HEK293 (cell line): ENCODE measurements around the gene TANC1.

Source experiments
- CTCF ChIA-PET: fragments of 350-600 bp; formaldehyde crosslinking; extraction: SDS; loops from one replicate; lab custom pipeline; 2021; ENCODE audit warnings: antibody characterized with exemption; lab: Yijun Ruan, JAX
- POLR2A ChIA-PET: fragments of 300-600 bp; formaldehyde crosslinking; extraction: SDS; loops from one replicate; lab custom pipeline; 2020; ENCODE audit warnings: antibody characterized with exemption, inconsistent platforms; lab: Yijun Ruan, JAX
- H3K27ac ChIP-seq: fragments of 200-500 bp; sonication (Bioruptor generic); 2 replicates; pipeline ENCODE4 v1.5.1; 2014; ENCODE audit warnings: low read depth, low read length, control low read depth, inconsistent platforms; ENCODE audit errors: extremely low read depth
- H3K36me3 ChIP-seq, 2 experiments: fragments of 200-500 bp in 1 of 2; sonication (Bioruptor generic) in 1 of 2; 1 replicate in 1 of 2; 2 replicates in 1 of 2; pipeline ENCODE4 v1.5.1; 2014 to 2017; ENCODE audit warnings: inconsistent platforms in 2 of 2, low read length in 2 of 2; ENCODE audit not compliant: control insufficient read depth in 2 of 2, insufficient read depth in 1 of 2
- H3K4me1 ChIP-seq: fragments of 200-500 bp; sonication (Bioruptor generic); 2 replicates; pipeline ENCODE4 v1.5.1; 2014; ENCODE audit warnings: mild to moderate bottlenecking, low read length, inconsistent platforms; ENCODE audit not compliant: control insufficient read depth, insufficient read depth
- H3K4me3 ChIP-seq: 2 replicates; pipeline ENCODE4 v1.5.1; 2011; ENCODE audit warnings: low read depth, mild to moderate bottlenecking, control low read depth, low read length, moderate library complexity
- H3K9me3 ChIP-seq: fragments of 200-500 bp; sonication (Bioruptor generic); 2 replicates; pipeline ENCODE4 v1.5.1; 2014; ENCODE audit warnings: low read depth, low read length, inconsistent platforms; ENCODE audit not compliant: control insufficient read depth, insufficient read depth
- KLF8 ChIP-seq: fragments of 450-650 bp; formaldehyde crosslinking; IDR thresholded peaks from 2 replicates; pipeline ENCODE4 v1.5.1; 2016; ENCODE audit warnings: missing biosample characterization, missing genetic modification characterization
- KLF9 ChIP-seq: fragments of 450-650 bp; formaldehyde crosslinking; IDR thresholded peaks from 2 replicates; pipeline ENCODE4 v1.5.1; 2016; ENCODE audit warnings: missing biosample characterization, missing genetic modification characterization, low read depth
- PRDM1 ChIP-seq: fragments of 450-650 bp; formaldehyde crosslinking; IDR thresholded peaks from 2 replicates; pipeline ENCODE4; 2016; ENCODE audit warnings: missing biosample characterization, missing genetic modification characterization
- PRDM4 ChIP-seq: fragments of 450-650 bp; formaldehyde crosslinking; IDR thresholded peaks from 2 replicates; pipeline ENCODE4 v1.5.1; 2017; ENCODE audit warnings: missing biosample characterization, missing genetic modification characterization
- REST ChIP-seq: fragments of 450-650 bp; formaldehyde crosslinking; IDR thresholded peaks from 2 replicates; pipeline ENCODE4 v1.5.1; 2016; ENCODE audit warnings: missing biosample characterization, missing genetic modification characterization
- SCRT1 ChIP-seq: fragments of 450-650 bp; formaldehyde crosslinking; IDR thresholded peaks from 2 replicates; pipeline ENCODE4 v1.5.1; 2016; ENCODE audit warnings: missing biosample characterization, missing genetic modification characterization, borderline replicate concordance
- SP7 ChIP-seq: fragments of 450-650 bp; formaldehyde crosslinking; IDR thresholded peaks from 2 replicates; pipeline ENCODE4 v1.5.1; 2016; ENCODE audit warnings: missing biosample characterization, missing genetic modification characterization
- WT1 ChIP-seq: fragments of 450-650 bp; formaldehyde crosslinking; IDR thresholded peaks from 2 replicates; pipeline ENCODE4 v1.5.1; 2016; ENCODE audit warnings: missing biosample characterization, missing genetic modification characterization
- ZBTB21 ChIP-seq: fragments of 450-650 bp; formaldehyde crosslinking; IDR thresholded peaks from 2 replicates; pipeline ENCODE4 v1.5.1; 2017; ENCODE audit warnings: missing biosample characterization, missing genetic modification characterization
- ZNF140 ChIP-seq: fragments of 450-650 bp; formaldehyde crosslinking; IDR thresholded peaks from 2 replicates; pipeline ENCODE4 v1.5.1; 2016; ENCODE audit warnings: missing biosample characterization, missing genetic modification characterization
- ZNF174 ChIP-seq: fragments of 450-650 bp; formaldehyde crosslinking; IDR thresholded peaks from 2 replicates; pipeline ENCODE4 v1.5.0; 2017; ENCODE audit warnings: missing biosample characterization, mild to moderate bottlenecking, missing genetic modification characterization
- ZNF24 ChIP-seq: fragments of 450-650 bp; formaldehyde crosslinking; IDR thresholded peaks from 2 replicates; pipeline ENCODE4 v1.5.1; 2016; ENCODE audit warnings: missing biosample characterization, missing genetic modification characterization
- ZNF394 ChIP-seq: fragments of 450-650 bp; formaldehyde crosslinking; IDR thresholded peaks from 2 replicates; pipeline ENCODE4 v1.5.1; 2016; ENCODE audit warnings: missing biosample characterization, missing genetic modification characterization, mild to moderate bottlenecking, moderate library complexity, borderline replicate concordance
- ZNF404 ChIP-seq: fragments of 450-650 bp; formaldehyde crosslinking; IDR thresholded peaks from 2 replicates; pipeline ENCODE4 v1.5.1; 2017; ENCODE audit warnings: missing biosample characterization, missing genetic modification characterization
- ZNF488 ChIP-seq: fragments of 450-650 bp; formaldehyde crosslinking; IDR thresholded peaks from 2 replicates; pipeline ENCODE4 v1.5.1; 2016; ENCODE audit warnings: missing biosample characterization, missing genetic modification characterization
- ZNF510 ChIP-seq: fragments of 450-650 bp; formaldehyde crosslinking; IDR thresholded peaks from 2 replicates; pipeline ENCODE4 v1.5.1; 2018; ENCODE audit warnings: mild to moderate bottlenecking, missing genetic modification characterization, missing biosample characterization; ENCODE audit not compliant: insufficient replicate concordance
- ZNF530 ChIP-seq: fragments of 450-650 bp; formaldehyde crosslinking; IDR thresholded peaks from 2 replicates; pipeline ENCODE4 v1.5.1; 2016; ENCODE audit warnings: low read depth, missing biosample characterization, missing genetic modification characterization
- ZNF701 ChIP-seq: fragments of 450-650 bp; formaldehyde crosslinking; IDR thresholded peaks from 2 replicates; pipeline ENCODE4 v1.5.1; 2016; ENCODE audit warnings: missing biosample characterization, missing genetic modification characterization
- ZNF785 ChIP-seq: fragments of 450-650 bp; formaldehyde crosslinking; IDR thresholded peaks from 2 replicates; pipeline ENCODE4 v1.5.1; 2016; ENCODE audit warnings: missing biosample characterization, missing genetic modification characterization
- ZNF792 ChIP-seq: fragments of 450-650 bp; formaldehyde crosslinking; IDR thresholded peaks from 2 replicates; pipeline ENCODE4 v1.5.1; 2016; ENCODE audit warnings: missing biosample characterization, missing genetic modification characterization
- ZSCAN16 ChIP-seq: fragments of 450-650 bp; formaldehyde crosslinking; IDR thresholded peaks from 2 replicates; pipeline ENCODE4 v1.5.1; 2016; ENCODE audit warnings: missing biosample characterization, missing genetic modification characterization

Gene TANC1

GRCh38 chr2:159226059-159226461 is 257.6 kb downstream of the TANC1 start (continued):
- TF ChIP-seq ZNF510 (tag by site-specific recombination): no peak
- TF ChIP-seq ZNF792 (tag by site-specific recombination): no peak

- POLR2A ChIA-PET: interaction anchor here (0.7 kb wide), 1 partner anchor 58 kb away, joined by 4 read pairs; no protein-coding TSS in a partner anchor
- CTCF ChIA-PET: interaction anchor here (0.6 to 1.1 kb wide), 2 partner anchors 34 to 64 kb away, joined by 3 to 4 read pairs; no protein-coding TSS in a partner anchor
Observed at GRCh38 chr2:159226608-159227385, 258.4 kb downstream of the TANC1 start.

GRCh38 chr2:159227467-159227866 is 259.0 kb downstream of the TANC1 start:
- POLR2A ChIA-PET: no interaction called here
- Histone ChIP-seq H3K9me3 (no peaks in the 10 kb centered on the region), H3K36me3 (peaks cover 5 to 73% of the 10 kb centered on the region in 2 experiments), H3K4me1 (no peaks in the 10 kb centered on the region), H3K27ac (no peak overlapping the region), H3K4me3 (no peak overlapping the region)
- TF ChIP-seq PRDM1 (tag by site-specific recombination) (no peak), ZNF785 (tag by site-specific recombination) (no peak), WT1 (tag by site-specific recombination) (no peak), ZNF488 (tag by site-specific recombination) (no peak), SP7 (no peak), KLF8 (no peak), ZNF24 (tag by site-specific recombination) (no peak), ZSCAN16 (tag by site-specific recombination) (no peak), KLF9 (tag by site-specific recombination) (no peak), ZBTB21 (tag by site-specific recombination) (no peak), ZNF140 (tag by site-specific recombination) (no peak), ZNF394 (tag by site-specific recombination) (no peak), PRDM4 (tag by site-specific recombination) (no peak), ZNF701 (tag by site-specific recombination) (no peak), ZNF174 (tag by site-specific recombination) (no peak)
- CTCF ChIA-PET: interaction anchor here (1.1 kb wide), 1 partner anchor 64 kb away, joined by 4 read pairs; no protein-coding TSS in a partner anchor

More at GRCh38 chr2:159226608-159227385, 258.4 kb downstream of the TANC1 start:
- Histone ChIP-seq H3K36me3 (peaks cover 5 to 75% of the 10 kb centered on the region in 2 experiments), H3K27ac (no peak overlapping the region), H3K4me1 (no peaks in the 10 kb centered on the region), H3K4me3 (no peak overlapping the region)
- 0 out of 2 replicates have a peak, but pooled peaks have one; percentile 29 for TF ChIP-seq SCRT1 (tag by site-specific recombination)
- TF ChIP-seq ZNF404 (tag by site-specific recombination): no peak
- no peak for TF ChIP-seq ZNF530 (tag by site-specific recombination)
- no peak for TF ChIP-seq REST (tag by site-specific recombination)
- no peak for TF ChIP-seq ZNF792 (tag by site-specific recombination)
- TF ChIP-seq, all 188 proteins: peak for 1
- H3K9me3 ChIP-seq: no peaks in the 10 kb centered on the region
